Stomach smooth muscle (tissue), 2 donors: Measurements from ENCODE around the gene CARD11.

Experiments used
- H3K27ac ChIP-seq: one replicate; pipeline ENCODE4 v1.7.0; 2013; ENCODE audit warnings: mild to moderate bottlenecking, low read length, inconsistent platforms
- H3K27me3 ChIP-seq, 2 donors: one replicate each; pipeline ENCODE4 v1.7.0; 2013; ENCODE audit warnings: low read length in 2 of 2; ENCODE audit not compliant: insufficient read depth in 2 of 2, control insufficient read depth in 1 of 2
- H3K36me3 ChIP-seq, 2 donors: one replicate each; pipeline ENCODE4 v1.7.0; 2013; ENCODE audit warnings: low read length in 2 of 2; ENCODE audit not compliant: control insufficient read depth in 2 of 2, insufficient read depth in 2 of 2
- H3K4me1 ChIP-seq: one replicate; pipeline ENCODE4 v1.7.0; 2013; ENCODE audit warnings: low read length; ENCODE audit not compliant: control insufficient read depth, insufficient read depth
- H3K4me3 ChIP-seq, 2 donors: one replicate each; pipeline ENCODE4 v1.7.0; 2013; ENCODE audit warnings: low read length in 2 of 2
- H3K9ac ChIP-seq, 2 donors: one replicate each; pipeline ENCODE4 v1.7.0; 2013; ENCODE audit warnings: low read length in 2 of 2, mild to moderate bottlenecking in 1 of 2
- H3K9me3 ChIP-seq, 2 donors: one replicate each; pipeline ENCODE4 v1.7.0; 2013; ENCODE audit warnings: low read length in 2 of 2; ENCODE audit not compliant: control insufficient read depth in 2 of 2
- donor health status: healthy.
- donor health status: Pancreatic carcinoma.

CARD11 gene

GRCh38 chr7:2984091-2984490 is 59.6 kb downstream of the CARD11 start:
- Histone ChIP-seq H3K4me3 (no peak overlapping the region), H3K4me1 (no peaks in the 10 kb centered on the region), H3K27ac (no peak overlapping the region), H3K36me3 (no peaks in the 10 kb centered on the region), H3K9ac (no peak overlapping the region), H3K9me3 (peaks cover 0 to 9% of the 10 kb centered on the region in 2 donors), H3K27me3 (peaks cover 14 to 19% of the 10 kb centered on the region in 2 donors)

GRCh38 chr7:2983586-2983985 is 60.1 kb downstream of the CARD11 start:
- Histone ChIP-seq H3K4me3 (no peak overlapping the region), H3K27ac (no peak overlapping the region), H3K27me3 (peaks cover 19 to 22% of the 10 kb centered on the region in 2 donors), H3K9ac (no peak overlapping the region), H3K9me3 (peaks cover 0 to 9% of the 10 kb centered on the region in 2 donors), H3K4me1 (no peaks in the 10 kb centered on the region), H3K36me3 (no peaks in the 10 kb centered on the region)

DNA sequence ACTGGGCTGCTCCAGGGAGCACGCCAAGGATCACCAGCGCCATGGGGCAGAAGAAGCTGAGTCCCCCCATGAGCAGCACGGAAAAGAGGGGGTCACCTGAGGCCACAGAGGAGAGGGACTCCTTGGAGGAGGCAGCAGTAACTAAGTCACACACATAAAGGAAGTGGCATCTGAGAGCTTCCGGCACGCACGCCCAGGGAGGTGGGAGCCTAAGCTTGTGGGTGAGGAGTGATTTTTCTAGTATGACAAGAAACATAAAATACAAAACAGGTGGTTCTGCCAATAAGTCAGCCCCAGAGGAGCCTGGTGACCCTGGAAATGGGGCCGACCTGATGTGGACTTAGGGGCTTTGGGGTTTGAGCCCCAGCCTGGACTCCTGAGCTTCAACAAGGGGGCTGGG is 60.8 kb downstream of the CARD11 start:
- Histone ChIP-seq H3K4me1 (no peaks in the 10 kb centered on the region), H3K27me3 (peaks cover 22 to 25% of the 10 kb centered on the region in 2 donors), H3K4me3 (no peak overlapping the region), H3K27ac (no peak overlapping the region), H3K9me3 (peaks cover 0 to 9% of the 10 kb centered on the region in 2 donors), H3K36me3 (no peaks in the 10 kb centered on the region), H3K9ac (no peak overlapping the region)

- no peaks in the 10 kb centered on the region for H3K4me1 ChIP-seq
- H3K27me3 ChIP-seq, result peaks cover 22 to 25% of the 10 kb centered on the region in 2 donors
- peaks cover 0 to 9% of the 10 kb centered on the region in 2 donors for H3K9me3 ChIP-seq
- no peak overlapping the region for H3K27ac ChIP-seq
- no peak overlapping the region for H3K9ac ChIP-seq
- no peak overlapping the region for H3K4me3 ChIP-seq
- no peaks in the 10 kb centered on the region for H3K36me3 ChIP-seq
Observed at GRCh38 chr7:2982401-2982800, 61.3 kb downstream of the CARD11 start.

- H3K9me3 ChIP-seq, result peaks cover 0 to 9% of the 10 kb centered on the region in 2 donors
- no peak overlapping the region for H3K4me3 ChIP-seq
- H3K4me1 ChIP-seq, result no peaks in the 10 kb centered on the region
- H3K9ac ChIP-seq, result no peak overlapping the region
- no peak overlapping the region for H3K27ac ChIP-seq
- H3K27me3 ChIP-seq, result peaks cover 22 to 25% of the 10 kb centered on the region in 2 donors
- H3K36me3 ChIP-seq, result no peaks in the 10 kb centered on the region
Observed at GRCh38 chr7:2981103-2981480, 62.6 kb downstream of the CARD11 start.

- Histone ChIP-seq H3K4me3 (no peak overlapping the region), H3K9me3 (peaks cover 0 to 9% of the 10 kb centered on the region in 2 donors), H3K27ac (no peak overlapping the region), H3K4me1 (no peaks in the 10 kb centered on the region), H3K36me3 (no peaks in the 10 kb centered on the region), H3K27me3 (peaks cover 22 to 25% of the 10 kb centered on the region in 2 donors), H3K9ac (no peak overlapping the region)
Observed at GRCh38 chr7:2980401-2981102, 63.1 kb downstream of the CARD11 start.

DNA sequence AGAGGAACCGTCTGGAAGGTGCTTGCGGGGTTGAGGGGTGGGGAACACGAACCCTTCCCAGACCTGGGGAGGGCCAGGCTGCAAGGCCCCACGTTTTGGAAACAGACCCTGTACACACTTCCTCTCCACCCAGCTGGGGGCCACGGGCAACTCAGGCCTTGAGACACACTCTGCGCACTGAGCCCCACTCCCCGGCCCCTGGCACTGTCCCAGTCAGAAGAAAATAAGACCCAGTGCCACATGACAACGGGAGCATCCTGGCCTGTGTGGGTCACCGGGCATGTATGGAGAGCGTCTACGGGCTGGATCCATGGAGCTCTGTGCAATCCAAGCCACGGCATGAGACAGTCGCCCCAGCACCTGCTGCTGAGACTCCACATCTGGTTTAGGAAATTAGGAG is 63.7 kb downstream of the CARD11 start:
- no peak overlapping the region for H3K27ac ChIP-seq
- H3K36me3 ChIP-seq, result no peaks in the 10 kb centered on the region
- peaks cover 0 to 9% of the 10 kb centered on the region in 2 donors for H3K9me3 ChIP-seq
- no peak overlapping the region for H3K9ac ChIP-seq
- H3K4me3 ChIP-seq, result no peak overlapping the region
- peaks cover 22 to 25% of the 10 kb centered on the region in 2 donors for H3K27me3 ChIP-seq
- no peaks in the 10 kb centered on the region for H3K4me1 ChIP-seq

DNA sequence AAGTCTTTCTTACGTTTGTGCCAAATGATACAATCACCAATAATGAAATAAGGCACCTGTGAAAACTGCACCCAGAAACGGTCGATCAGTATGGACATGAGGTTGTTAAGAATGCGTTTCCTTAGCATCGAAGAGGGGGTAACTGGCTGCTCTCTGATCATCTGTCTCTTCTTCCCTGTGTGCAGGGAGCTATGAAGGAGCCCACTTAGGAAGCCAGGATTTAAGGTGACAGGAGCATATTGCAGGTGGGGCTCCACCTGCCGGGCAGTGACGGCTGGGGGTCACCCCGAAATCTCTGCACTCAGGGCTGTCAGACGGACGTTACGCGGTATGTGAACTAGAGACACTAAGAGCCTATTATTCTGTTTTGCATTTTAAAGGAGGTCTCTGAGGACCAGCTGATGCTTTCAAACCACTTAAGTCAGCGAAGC is 64.5 kb downstream of the CARD11 start:
- H3K9me3 ChIP-seq, result peaks cover 0 to 9% of the 10 kb centered on the region in 2 donors
- H3K27ac ChIP-seq, result no peak overlapping the region
- H3K36me3 ChIP-seq, result no peaks in the 10 kb centered on the region
- H3K27me3 ChIP-seq, result peaks cover 22 to 25% of the 10 kb centered on the region in 2 donors
- H3K4me3 ChIP-seq, result no peak overlapping the region
- no peaks in the 10 kb centered on the region for H3K4me1 ChIP-seq
- no peak overlapping the region for H3K9ac ChIP-seq

DNA sequence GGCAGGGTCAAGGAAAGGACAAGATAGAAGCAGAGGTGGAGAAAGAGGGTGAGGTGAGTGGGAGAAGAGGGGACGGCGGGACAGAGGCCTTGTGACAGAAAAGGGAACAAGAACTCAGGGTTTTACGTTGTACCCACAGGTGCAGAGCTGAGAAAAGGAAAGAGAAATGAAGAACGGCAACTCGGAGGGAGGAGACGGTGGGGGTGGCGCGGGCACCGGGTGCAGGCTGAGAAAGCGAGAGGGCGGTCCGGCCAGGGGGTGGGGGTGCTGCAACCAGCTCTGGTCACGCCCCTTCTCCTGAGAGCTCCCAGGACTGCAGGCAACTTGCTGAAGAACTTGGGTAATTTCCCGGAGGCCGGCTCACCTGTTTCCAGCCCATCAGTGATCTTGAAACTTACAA is 65.3 kb downstream of the CARD11 start:
- peaks cover 22 to 25% of the 10 kb centered on the region in 2 donors for H3K27me3 ChIP-seq
- H3K4me3 ChIP-seq, result no peak overlapping the region
- H3K4me1 ChIP-seq, result no peaks in the 10 kb centered on the region
- no peak overlapping the region for H3K9ac ChIP-seq
- H3K9me3 ChIP-seq, result peaks cover 0 to 9% of the 10 kb centered on the region in 2 donors
- no peaks in the 10 kb centered on the region for H3K36me3 ChIP-seq
- no peak overlapping the region for H3K27ac ChIP-seq

DNA sequence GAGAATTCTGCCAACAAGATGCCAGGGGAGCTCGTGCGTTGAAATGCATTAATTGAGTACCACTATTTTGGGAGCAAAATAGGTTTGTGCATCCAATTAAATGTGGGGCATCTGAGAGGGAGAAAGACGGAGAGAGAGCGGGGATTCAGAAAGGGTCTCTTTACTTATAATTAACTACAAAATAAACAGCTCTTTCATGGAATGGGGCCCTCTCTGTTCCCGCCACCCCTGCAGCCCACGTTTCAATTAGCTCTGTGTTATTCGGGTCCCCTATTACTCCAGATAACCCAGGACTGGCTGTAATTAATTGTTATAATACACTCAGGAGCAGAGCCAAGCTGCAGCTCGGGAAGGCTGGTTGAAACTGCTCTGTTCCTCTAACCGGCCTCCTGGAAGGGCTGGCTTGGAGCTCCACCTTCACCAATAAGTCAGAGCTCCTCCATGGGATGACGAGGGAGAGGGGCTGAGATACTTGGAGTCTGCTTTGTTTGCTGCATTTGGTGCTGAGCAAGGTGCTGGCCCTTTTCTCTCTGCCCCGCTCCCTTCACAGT is 67.8 kb downstream of the CARD11 start:
- Histone ChIP-seq H3K4me1 (no peaks in the 10 kb centered on the region), H3K9ac (no peak overlapping the region), H3K4me3 (no peak overlapping the region), H3K9me3 (no peaks in the 10 kb centered on the region), H3K27me3 (peaks cover 20 to 22% of the 10 kb centered on the region in 2 donors), H3K36me3 (no peaks in the 10 kb centered on the region), H3K27ac (no peak overlapping the region)
